NCI-H128 (cell line): ENCODE results near the gene ALS2CL.
"Not testable (repeated sequence)": the region's sequence is repeated elsewhere in the genome, so short reads cannot be mapped to it uniquely, and the experiment has no call there.

ENCODE experiments used
- DNase-seq: peaks from one replicate; lab custom pipeline; 2025; ENCODE audit not compliant: unreplicated experiment; lab: John Stamatoyannopoulos, UW

ALS2CL gene, protein sequence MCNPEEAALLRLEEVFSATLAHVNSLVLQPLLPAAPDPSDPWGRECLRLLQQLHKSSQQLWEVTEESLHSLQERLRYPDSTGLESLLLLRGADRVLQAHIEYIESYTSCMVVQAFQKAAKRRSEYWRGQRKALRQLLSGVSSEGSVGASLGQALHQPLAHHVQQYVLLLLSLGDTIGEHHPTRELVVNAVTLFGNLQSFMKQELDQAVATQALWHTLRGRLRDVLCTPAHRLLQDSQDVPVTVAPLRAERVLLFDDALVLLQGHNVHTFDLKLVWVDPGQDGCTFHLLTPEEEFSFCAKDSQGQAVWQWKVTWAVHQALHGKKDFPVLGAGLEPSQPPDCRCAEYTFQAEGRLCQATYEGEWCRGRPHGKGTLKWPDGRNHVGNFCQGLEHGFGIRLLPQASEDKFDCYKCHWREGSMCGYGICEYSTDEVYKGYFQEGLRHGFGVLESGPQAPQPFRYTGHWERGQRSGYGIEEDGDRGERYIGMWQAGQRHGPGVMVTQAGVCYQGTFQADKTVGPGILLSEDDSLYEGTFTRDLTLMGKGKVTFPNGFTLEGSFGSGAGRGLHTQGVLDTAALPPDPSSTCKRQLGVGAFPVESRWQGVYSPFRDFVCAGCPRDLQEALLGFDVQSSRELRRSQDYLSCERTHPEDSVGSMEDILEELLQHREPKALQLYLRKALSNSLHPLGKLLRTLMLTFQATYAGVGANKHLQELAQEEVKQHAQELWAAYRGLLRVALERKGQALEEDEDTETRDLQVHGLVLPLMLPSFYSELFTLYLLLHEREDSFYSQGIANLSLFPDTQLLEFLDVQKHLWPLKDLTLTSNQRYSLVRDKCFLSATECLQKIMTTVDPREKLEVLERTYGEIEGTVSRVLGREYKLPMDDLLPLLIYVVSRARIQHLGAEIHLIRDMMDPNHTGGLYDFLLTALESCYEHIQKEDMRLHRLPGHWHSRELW

DNA sequence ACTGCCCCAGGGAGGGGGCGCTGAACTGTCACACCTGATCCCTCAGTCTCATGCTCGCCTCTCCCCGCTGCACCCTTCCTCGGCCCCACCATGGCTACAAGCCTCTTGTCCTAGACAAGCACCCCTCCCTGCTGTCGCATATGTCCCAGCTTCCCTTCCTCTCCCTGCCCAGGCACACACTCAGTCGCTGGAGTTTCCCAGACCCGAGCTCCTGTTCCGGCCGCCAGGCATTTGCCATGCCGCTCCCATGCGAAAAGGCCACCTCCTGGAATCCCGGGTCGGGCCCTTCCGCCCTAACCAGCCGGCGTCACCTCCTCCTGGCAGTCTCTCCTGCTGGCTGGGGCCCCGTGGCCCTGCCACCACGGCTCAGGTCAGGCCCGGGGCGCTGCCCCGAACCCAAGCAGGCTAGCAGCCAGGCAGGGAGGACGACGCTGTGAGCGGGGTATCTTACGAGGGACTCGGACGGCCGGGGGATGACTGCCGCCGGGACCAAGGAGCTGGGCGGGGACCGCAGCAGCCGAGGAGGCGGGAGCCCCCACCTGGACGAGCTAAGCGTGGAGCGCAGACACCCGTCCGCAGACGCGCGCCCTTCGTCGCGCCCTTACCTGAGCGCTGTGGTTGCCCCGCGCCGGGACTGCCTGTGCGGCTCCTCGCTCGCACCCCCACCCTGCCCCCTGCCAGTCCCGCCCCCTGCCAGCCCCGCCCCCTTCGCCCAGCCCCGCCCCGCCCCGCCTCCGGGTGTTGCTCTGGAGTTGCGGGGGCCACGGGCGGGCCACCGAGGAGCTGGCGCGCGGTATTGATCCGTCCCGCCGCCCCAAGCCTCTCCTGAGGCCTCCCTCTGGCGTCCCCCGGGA is at the start of gene ALS2CL:
TSS of gene ALS2CL (minus strand) at position 642 of the 854 bp plus-strand sequence. CDS start 4,239 bp downstream, outside the sequence.
- no peak for DNase-seq

DNA sequence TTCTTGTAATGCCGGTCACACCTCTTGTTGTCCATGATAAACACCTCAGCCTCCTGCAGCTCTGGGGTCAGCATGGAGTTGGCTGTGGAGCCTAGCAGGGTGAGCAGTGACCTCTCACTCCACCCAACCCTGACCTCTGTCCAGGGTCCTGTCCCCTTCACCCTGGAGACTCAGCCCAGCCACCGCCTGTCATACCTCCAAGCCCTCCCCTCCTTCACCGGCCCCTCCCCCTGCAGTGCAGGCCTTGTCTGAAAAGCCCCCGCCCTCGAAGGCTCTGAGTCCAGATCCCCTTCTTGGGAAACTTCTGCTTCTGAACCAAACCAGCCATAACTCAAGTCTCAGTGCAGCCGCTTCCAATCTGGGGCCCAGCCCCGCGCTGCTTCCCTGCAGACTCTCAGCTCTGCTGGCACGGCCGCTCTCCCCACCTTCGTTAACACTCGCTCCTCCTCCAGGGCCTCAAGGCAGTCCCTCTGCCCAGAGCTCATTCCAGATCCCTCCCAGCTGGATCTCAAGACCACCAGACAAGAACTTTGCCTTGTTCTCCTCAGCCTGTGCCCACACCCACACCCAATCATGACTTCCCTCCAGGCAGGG is 49.6 kb upstream of the ALS2CL start:
- no peak for DNase-seq

DNA sequence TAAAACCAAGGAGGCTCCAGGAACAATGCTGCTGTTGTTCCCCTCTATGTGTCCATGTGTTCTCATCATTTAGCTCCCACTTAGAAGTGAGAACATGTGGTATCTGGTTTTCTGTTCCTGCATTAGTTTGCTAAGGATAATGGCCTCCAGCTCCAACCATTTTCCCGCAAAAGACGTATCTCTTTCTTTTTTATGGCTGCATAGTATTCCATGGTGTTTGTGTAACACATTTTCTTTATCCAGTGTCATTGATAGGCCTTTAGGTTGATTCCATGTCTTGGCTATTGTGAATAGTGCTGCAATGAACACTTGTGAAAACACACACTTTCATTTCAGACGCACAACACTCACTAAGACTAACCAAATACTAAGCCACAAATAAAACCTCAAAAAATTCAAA is 46.1 kb upstream of the ALS2CL start:
- DNase-seq, result not testable (repeated sequence)

DNA sequence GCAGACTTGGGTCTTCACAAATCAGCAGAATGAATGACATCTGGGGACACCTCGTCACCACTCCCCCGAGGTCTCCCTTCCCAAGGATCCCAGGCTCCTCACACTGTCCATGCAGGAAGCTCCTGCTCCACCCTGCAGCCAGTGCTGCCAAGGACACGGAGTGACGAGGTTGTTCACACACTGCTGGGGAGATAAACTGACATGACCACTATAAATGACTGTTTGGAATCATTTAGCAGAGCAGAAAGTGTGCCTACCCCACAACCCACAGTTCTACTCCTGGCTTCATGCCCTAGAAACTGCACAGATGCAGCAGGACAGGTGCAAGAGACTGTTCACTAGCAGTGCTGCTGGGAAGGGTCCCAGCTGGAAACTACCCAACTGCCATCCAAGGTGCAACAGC is 43.9 kb upstream of the ALS2CL start:
- no peak for DNase-seq

DNA sequence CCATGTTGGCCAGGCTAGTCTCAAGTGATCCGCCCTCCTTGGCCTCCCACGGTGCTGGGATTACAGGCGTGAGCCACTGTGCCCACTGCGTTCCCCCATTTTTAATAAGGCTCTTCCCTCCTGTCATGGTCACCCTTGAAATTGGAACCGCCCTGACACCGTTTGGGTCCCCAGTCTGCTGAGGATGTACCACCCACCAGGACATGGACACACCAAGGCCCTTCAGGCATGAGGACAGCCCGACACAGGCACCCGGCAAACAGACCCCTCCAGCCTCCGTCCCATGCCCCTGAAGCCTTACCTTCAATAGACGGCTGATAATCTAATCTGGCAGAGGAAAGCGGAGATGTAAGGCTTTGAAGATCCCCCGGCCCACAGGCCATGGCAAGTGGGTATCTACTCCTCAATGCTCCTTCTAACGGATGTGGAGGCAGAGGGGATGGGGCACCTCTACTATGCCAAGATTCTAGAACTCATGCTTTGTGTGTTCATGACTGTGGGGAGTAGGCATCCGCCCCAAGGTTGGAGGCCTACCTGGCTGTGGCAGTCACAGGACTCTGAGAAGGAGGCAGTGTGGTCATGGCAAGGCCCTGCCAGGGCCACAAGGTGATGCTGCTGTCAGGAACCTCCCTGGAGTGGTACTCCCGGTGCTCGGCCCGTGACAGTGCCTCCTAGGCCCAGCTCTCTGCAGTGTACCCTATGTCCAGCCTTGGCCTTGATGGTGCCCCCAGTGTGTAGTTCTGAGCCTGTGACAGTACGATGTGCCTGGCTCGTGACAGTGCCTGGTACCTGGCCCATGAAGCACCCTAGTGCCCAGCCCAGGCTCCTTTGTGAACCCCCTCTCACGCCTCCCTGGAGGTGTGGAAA is 42.8 kb upstream of the ALS2CL start:
- no peak for DNase-seq

DNA sequence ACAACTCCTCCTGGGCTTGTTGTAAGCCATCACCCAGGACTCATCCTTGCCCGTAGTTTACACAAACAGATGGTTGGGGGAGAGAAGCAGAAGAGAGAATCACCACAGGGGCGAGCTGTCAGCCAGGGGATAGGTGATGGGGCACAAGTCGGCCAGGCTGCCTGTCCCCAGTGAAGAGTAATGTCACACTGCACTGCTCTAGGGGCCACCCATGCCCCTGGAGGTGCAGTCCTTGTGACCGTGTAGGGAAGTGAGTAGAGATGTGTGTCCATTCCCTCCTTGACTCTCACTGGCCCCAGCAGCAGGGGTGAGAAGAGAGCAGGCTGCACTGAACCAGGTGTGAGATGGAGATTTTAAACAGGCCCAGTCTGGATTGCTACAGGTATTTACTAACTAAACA is 41.3 kb upstream of the ALS2CL start:
- DNase-seq, result no peak

DNA sequence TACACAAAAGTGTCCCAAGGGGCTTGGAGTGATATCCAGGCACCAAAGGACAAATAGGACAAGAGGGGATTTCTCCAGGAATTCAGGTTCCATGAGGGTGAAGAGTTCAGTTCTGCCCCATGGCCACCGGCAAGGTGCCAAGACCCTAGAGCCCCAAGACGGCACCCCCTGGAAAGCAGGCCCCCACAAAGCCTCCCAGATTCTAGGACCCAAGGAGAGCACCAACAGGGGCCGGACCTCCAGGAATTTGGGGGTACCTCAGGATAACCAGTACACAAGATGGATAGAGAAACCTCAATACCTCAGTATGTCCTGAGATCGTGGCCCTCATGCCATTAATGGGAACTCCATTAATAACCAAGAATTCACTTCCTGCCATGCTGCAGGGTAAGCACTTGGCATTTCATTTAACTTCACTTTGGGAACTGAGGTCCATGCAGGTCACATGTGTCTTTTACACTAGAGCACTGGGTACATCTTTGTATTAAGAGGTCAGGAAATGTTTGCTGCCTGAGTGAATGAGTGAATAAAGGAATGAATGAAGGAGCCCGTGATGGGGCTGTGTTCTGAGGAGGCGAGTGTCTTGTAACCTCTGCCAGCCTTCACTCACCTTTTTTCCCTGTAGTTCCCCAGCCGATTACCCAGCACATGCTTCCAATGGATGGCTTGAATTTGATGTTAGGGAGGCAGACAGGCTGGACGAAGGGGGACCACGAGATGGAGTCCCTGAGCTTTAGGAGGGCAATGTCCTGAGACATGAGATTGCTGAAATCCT is 39.7 kb upstream of the ALS2CL start:
- DNase-seq, result no peak

DNA sequence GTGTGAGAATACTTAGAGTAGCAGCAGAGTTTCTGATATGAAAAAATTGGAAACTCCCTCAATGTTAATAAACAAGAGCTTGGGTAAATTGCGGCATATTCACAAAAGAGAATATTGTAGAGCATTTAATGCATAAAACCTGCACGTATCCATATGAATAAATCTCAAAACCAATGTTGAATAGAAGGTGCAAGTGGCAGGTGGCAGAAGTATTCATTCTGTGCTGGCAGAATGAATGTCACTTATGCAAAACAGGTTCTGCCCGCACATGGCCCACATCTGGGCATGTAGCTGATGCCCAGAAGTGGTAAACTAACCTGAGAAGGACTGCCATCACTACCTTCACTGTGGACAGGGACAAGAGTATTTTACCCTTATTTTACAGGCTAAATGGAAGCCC is 38.3 kb upstream of the ALS2CL start:
- no peak for DNase-seq

DNA sequence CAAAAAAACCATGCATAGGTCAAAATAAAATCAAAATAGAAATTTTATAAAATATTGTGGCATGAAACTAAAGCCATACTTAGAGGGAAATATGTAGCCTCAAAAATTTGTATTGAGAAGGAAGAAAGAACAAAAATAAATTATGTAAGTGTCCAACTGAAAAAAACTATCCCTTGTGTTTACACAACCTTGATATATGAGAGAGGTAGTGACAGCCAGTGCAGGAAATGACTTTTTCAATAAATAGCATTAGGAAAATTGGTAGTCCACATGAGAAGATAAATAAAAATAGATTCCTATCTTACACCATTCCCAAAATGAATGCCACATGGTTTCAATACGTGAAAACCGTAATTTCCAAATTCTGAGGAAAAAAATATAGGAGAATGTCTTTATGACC is 37.3 kb upstream of the ALS2CL start:
- DNase-seq, result no peak

DNA sequence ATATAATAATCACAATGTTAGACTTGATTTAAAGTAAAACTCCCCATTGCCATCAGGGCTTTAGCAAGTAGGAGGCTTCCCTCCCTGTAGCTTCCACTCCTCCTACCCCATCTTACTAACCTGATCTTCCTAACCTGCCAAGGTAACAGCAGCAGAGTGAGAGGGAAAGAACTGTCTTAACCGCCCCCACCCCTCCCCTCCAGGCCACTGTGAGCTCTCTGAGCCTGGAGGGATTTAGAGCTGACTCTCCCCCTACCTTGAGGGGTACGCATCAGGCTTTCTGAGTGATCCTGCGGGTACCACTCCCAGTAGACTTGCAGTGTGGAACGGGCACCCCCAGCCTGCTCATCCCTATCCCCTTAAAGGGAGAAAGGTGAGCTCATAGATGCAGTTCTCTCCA is 35.6 kb upstream of the ALS2CL start:
- no peak for DNase-seq

DNA sequence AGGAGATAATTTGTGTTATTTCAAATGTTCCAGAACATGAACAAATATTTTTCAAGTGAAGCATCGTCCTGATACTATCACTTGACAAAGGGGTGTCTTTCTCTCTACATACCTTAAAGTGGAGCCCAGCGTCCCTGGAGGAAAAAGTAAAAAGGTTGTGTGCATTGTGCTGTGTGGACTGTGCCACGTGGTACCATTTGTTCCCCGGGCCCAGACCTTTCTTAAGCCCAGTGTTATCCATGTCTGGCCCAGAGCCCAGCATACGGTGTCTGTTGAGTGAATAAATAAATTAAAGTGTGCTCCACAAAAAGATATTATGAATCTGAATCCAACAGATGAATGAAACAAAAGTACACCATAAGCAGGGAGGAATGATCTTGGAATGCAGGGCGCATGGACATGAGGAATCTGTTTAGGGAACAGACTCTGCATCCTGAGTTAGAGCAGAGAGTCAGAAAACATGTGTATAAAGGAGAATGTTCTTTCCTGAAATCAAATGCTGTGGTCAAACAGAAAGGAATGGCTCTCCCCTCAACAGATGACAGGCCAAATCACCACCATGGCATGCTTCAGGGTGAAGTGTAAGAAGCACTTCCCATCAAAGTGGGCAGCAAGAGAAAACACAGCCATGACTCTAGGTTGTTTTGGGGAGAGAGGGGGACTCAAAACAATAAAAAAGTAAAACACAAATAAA is 32.3 kb upstream of the ALS2CL start:
- no peak for DNase-seq

DNA sequence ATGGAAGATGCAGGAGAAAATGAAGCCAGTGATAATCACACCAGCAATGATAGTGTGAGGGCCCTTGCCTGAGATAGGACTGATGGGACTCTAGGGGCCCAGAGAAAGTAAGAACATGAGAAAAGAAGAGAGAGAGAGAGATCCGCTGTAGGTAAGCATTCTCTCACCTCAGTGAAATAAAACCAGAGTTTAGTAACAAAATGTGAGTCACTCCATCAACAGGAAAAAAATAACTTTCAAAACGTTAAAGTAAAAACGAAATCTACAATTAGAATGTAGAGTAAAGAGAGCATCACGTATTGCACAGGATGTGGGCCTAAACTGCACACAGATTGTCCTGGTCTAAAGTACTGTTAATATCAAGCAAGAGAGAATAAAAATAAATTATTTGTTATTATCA is 30.9 kb upstream of the ALS2CL start:
- DNase-seq, result no peak

DNA sequence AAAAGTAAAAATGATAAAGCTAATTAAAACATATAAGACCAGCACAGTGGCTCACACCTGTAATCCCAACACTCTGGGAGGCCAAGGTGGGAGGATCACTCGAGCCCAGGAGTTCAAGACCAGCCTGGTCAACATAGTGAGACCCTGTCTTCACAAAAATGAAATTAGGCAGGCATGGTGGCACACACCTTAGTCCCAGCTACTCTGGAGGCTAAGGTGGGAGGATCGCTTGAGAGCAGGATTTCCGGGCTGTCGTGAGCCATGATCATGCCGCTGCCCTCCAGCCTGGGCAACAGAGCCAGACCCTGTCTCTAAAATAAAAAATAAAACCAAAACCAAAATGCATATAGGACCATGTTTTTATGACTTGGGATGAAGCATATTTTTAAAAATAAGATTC is 29.0 kb upstream of the ALS2CL start:
- DNase-seq, result no peak

DNA sequence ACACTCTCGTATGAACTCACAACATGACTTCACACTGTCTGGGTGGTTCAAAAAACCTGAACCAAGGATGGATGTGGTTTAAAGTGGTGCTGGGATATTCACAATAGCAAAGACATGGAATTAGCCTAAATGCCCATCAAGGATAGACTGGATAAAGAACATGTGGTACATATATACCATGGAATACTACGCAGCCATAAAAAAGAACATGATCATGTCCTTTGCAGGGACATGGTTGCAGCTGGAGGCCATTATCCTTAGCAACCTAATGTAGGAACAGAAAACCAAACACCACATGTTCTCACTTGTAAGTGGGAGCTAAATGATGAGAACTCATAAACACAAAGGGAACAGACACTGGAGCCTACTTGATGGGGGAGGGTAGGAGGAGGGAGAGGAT is 27.5 kb upstream of the ALS2CL start:
- DNase-seq, result no peak

DNA sequence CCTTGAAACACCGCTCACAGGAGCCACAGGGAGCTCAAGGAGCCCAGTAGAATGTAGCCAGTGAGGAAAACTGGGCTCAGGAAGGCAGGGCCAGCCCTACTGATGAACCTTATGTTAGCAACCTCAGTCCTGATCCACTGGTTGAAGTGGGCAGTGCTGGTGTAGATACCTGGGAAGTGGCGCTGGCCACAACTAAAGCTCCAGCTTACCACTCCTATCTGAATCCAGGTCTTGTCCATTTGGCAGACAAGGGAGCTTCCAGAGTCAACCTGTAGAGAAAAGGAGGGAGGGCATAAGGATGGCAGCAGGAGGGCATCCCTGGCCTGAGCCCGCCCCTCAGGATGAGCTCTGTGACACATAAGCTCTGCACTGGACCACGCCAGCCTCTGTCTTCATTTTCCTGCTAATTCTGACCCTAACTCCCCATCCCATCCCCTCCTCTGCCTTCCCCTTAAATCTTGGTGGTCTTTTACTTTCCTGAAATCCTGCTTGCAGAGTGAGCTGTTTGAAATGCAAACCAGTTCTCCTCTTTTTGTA is 26.3 kb upstream of the ALS2CL start:
- DNase-seq, result no peak

DNA sequence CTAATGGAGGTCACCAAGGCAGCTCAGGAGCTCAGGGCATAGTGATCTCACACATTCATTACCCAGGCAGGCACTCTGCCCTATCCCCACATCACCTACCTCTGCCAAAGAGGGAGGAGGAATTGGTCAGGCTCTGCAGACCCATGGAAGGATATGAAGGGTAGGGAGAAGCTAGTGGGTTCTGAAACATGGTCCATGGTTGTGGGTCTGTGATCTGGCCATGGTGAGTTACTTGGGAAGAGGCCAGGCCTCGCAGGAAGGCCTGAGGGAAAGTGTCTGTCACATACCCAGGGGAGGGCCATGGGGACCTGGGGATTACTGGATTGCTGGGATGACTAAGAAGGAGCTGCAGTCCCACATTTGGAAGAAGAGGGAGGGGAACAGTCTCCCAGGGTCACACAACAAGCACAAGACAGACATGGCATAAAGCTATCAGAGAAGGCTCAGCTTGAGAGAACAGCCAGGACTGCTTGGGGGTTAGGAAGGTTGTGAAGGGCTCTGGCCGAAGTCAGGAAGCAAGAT is 25.6 kb upstream of the ALS2CL start:
- DNase-seq, result no peak

DNA sequence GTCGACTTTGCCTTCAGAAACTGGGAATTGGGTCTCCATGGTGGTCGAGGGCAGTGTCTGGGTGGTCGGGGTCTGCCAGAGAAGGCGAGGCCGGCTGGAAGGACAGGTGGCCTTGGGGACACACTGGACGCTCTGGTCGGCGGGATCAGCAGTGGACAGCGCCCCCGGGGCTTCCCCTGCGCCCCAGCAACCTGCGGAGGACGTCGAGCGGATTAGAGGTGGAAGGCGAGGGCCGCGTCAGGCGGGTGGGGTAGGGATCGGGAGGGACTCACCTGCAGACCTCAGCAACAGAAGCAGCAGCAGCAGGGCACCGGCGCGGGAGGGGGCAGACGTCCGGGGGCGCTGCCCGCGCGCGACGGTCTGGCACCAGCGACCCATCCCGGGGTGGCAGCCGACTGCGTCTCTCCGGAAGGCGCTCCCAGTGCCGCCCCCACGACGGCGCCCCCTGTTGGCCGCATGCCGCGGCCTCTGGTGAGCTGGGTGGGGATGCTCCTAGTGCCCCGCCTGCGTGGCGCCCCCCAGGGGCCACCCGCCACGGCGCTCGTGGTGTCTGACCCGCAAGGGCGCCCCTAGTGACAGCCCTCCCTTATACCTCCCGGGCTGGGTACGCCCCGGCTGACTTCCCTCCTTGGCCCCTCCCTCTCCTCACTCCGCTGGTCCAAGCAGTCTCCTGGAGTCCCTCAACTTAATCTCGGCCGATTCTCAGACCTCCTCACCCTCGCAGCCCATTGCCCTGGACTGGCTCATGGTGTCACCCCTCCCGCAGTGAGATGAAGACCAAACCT is 24.2 kb upstream of the ALS2CL start, which contains the start of gene PRSS50:
TSS of gene PRSS50 (minus strand) at position 423 of the 785 bp plus-strand sequence. CDS start at position 378, 45 bp downstream.
- DNase-seq, result no peak
